Measurements from ENCODE around the gene SRPX.

Gene SRPX

GRCh38 chrX:38220415-38221390 is at the start of gene SRPX:
Gene SRPX, minus strand, starts transcription at chrX:38220871. Its CDS starts 79 bp downstream, at chrX:38220792.
- no peak for DNase-seq

- DNase-seq = no peak
Measured at GRCh38 chrX:38268011-38268410, 47.3 kb upstream of the SRPX start.

- DNase-seq = no peak
Measured at GRCh38 chrX:38262715-38263620, 42.3 kb upstream of the SRPX start.

GRCh38 chrX:38260231-38260630 is 39.6 kb upstream of the SRPX start:
- DNase-seq = peak in 1 of 2 experiments; percentile 2

- no peak for DNase-seq
Measured at GRCh38 chrX:38256019-38256418, 35.3 kb upstream of the SRPX start.

GRCh38 chrX:38249965-38250364 is 29.3 kb upstream of the SRPX start:
- no peak for DNase-seq

GRCh38 chrX:38247051-38247450 is 26.4 kb upstream of the SRPX start:
- no peak for DNase-seq

- DNase-seq = no peak
Measured at GRCh38 chrX:38240541-38240940, 19.9 kb upstream of the SRPX start.

GRCh38 chrX:38236901-38237615 is 16.4 kb upstream of the SRPX start:
- no peak for DNase-seq

GRCh38 chrX:38233891-38234667 is 13.4 kb upstream of the SRPX start:
- no peak for DNase-seq

- no peak for DNase-seq
Measured at GRCh38 chrX:38232079-38232686, 11.5 kb upstream of the SRPX start.

GRCh38 chrX:38225093-38225492 is 4.4 kb upstream of the SRPX start:
- DNase-seq = no peak

- DNase-seq = no peak
Measured at GRCh38 chrX:38224160-38224559, 3.5 kb upstream of the SRPX start.

- no peak for DNase-seq
Measured at GRCh38 chrX:38221391-38221929, 789 bp upstream of the SRPX start.

GRCh38 chrX:38220024-38220414 is 652 bp downstream of the SRPX start:
- peak in 1 of 2 experiments; percentile 29 for DNase-seq

GRCh38 chrX:38216642-38217041 is 4.0 kb downstream of the SRPX start:
- no peak for DNase-seq

GRCh38 chrX:38214551-38215531 is 5.8 kb downstream of the SRPX start:
- DNase-seq = no peak

- DNase-seq = no peak
Measured at GRCh38 chrX:38214044-38214443, 6.6 kb downstream of the SRPX start.

- no peak for DNase-seq
Measured at GRCh38 chrX:38211891-38212635, 8.6 kb downstream of the SRPX start.
